K562 (cell line): Measurements from ENCODE around the gene POLR2A. TPM values are rescaled to one million over a fixed set of nuclear protein-coding genes. Genes with fewer than 3 reads are reported as not detected.

Source experiments
- ATAC-seq: fragments of 200-7000 bp; cut with Tn5 transposase; 3 replicates; pipeline ENCODE4 v1.9.1; 2020; ENCODE audit warnings: moderate library complexity
- BruUV-seq: library from RNA; stranded (reverse); fragments of 400-500 nt; replicated peaks from 2 replicates; lab custom pipeline; 2021; lab: Mats Ljungman, UMichigan
- CTCF ChIA-PET: fragments of 300-600 bp; formaldehyde crosslinking; extraction: SDS; loops from one replicate; lab custom pipeline; 2021; ENCODE audit warnings: low intra/inter-chr PET ratio; lab: Yijun Ruan, JAX
- POLR2A ChIA-PET: fragments of 300-600, 350-650 bp; sonication (Branson Sonifier 250); formaldehyde crosslinking; extraction: SDS; loops from one replicate; lab custom pipeline; 2021; ENCODE audit warnings: antibody characterized with exemption, inconsistent platforms; lab: Yijun Ruan, JAX
- DNase-seq, 4 experiments: peaks; one replicate each; pipeline versions ENCODE4 v3.0.0 to v3.0.0-alpha.2; 2011 to 2018; ENCODE audit warnings: low spot score in 3 of 4, mixed read lengths in 3 of 4; ENCODE audit errors: extremely low read depth in 1 of 4
- FAIRE-seq: peaks from 2 replicates; lab custom pipeline; 2011; peaks lifted over from hg19 to GRCh38; lab: Jason Lieb, UNC
- H2AFZ ChIP-seq: 2 replicates; pipeline ENCODE4 v1.6.0; 2011; ENCODE audit warnings: low read depth, low read length, control low read depth, inconsistent platforms
- H3K27ac ChIP-seq: fragments of 200-600 bp; 3 replicates; pipeline ENCODE4 v1.8.0; 2011; ENCODE audit warnings: low read depth, mild to moderate bottlenecking, control low read depth, inconsistent platforms, low read length, moderate library complexity, mixed read lengths; ENCODE audit errors: extremely low read depth
- H3K27me3 ChIP-seq, 2 experiments: fragments of 300-600 bp in 1 of 2; 2 replicates in 1 of 2; 3 replicates in 1 of 2; pipeline versions ENCODE4 v1.6.0 to v1.8.0; 2011; ENCODE audit warnings: inconsistent platforms in 2 of 2, low read length in 2 of 2, mild to moderate bottlenecking in 1 of 2, mixed read lengths in 1 of 2, moderate library complexity in 1 of 2; ENCODE audit not compliant: control insufficient read depth in 2 of 2, insufficient read depth in 2 of 2
- H3K36me3 ChIP-seq: fragments of 300-600 bp; 3 replicates; pipeline ENCODE4 v1.8.0; 2011; ENCODE audit warnings: mild to moderate bottlenecking, low read length, inconsistent platforms; ENCODE audit not compliant: control insufficient read depth, insufficient read depth
- H3K4me1 ChIP-seq, 2 experiments: fragments of 200-600 bp in 1 of 2; replicated peaks in 1 of 2; 2 replicates in 1 of 2; 3 replicates in 1 of 2; pipeline versions ENCODE4 v1.5.1 to v1.8.0; 2011; ENCODE audit warnings: inconsistent platforms in 2 of 2, low read length in 2 of 2, mild to moderate bottlenecking in 1 of 2, mixed read lengths in 1 of 2, moderate library complexity in 1 of 2; ENCODE audit not compliant: control insufficient read depth in 2 of 2, insufficient read depth in 2 of 2
- H3K4me2 ChIP-seq: 2 replicates; pipeline ENCODE4 v1.6.1; 2011; ENCODE audit warnings: low read length, control low read depth, inconsistent platforms, mixed read lengths; ENCODE audit not compliant: insufficient read depth
- H3K4me3 ChIP-seq: fragments of 200-600 bp; sonication (generic), shearing (Covaris generic); 2 replicates; pipeline ENCODE4 v1.5.1; 2016; ENCODE audit warnings: control low read depth, inconsistent platforms
- H3K79me2 ChIP-seq: fragments of 200-600 bp; 3 replicates; pipeline ENCODE4 v1.8.0; 2011; ENCODE audit warnings: low read length, inconsistent platforms; ENCODE audit not compliant: control insufficient read depth, insufficient read depth
- H3K9ac ChIP-seq, 2 experiments: 2 replicates each; pipeline versions ENCODE4 v1.6.0 to v1.6.1; 2011; ENCODE audit warnings: low read depth in 2 of 2, low read length in 2 of 2, control low read depth in 1 of 2, inconsistent platforms in 1 of 2, mild to moderate bottlenecking in 1 of 2, mixed read lengths in 1 of 2; ENCODE audit not compliant: insufficient read depth in 1 of 2
- H3K9me1 ChIP-seq: one replicate; pipeline ENCODE4 v1.6.0; 2011; ENCODE audit warnings: inconsistent platforms, mild to moderate bottlenecking, low read length, moderate library complexity; ENCODE audit not compliant: control insufficient read depth, insufficient read depth
- H3K9me3 ChIP-seq: replicated peaks from 2 replicates; pipeline ENCODE4 v1.5.1; 2011; ENCODE audit warnings: low read depth, low read length, inconsistent platforms; ENCODE audit not compliant: control insufficient read depth, insufficient read depth
- H4K20me1 ChIP-seq: replicated peaks from 2 replicates; pipeline ENCODE4 v1.6.1; 2011; ENCODE audit warnings: low read length, inconsistent platforms, mixed read lengths; ENCODE audit not compliant: control insufficient read depth, insufficient read depth
- BHLHE40 ChIP-seq: IDR thresholded peaks from 2 replicates; pipeline ENCODE4 v1.6.1; 2011; ENCODE audit warnings: low read length, improper control_type of control experiment
- NRF1 ChIP-seq, 2 experiments: fragments of 450-650 bp; IDR thresholded peaks in 1 of 2; conservative IDR thresholded peaks in 1 of 2; 2 replicates each; pipeline ENCODE4 v1.6.1; 2014; ENCODE audit warnings: mild to moderate bottlenecking in 2 of 2
- RCOR1 ChIP-seq, 2 experiments: IDR thresholded peaks; 2 replicates each; pipeline ENCODE4 v1.6.1; 2012; ENCODE audit warnings: low read depth in 2 of 2, low read length in 2 of 2, borderline replicate concordance in 1 of 2, improper control_type of control experiment in 1 of 2
- TOE1 ChIP-seq, 2 experiments: fragments of 450-650 bp in 1 of 2; sonication (generic) in 1 of 2; formaldehyde crosslinking in 1 of 2; IDR thresholded peaks; 2 replicates each; pipeline versions ENCODE4 v1.7.1 to v1.8.0; 2016 to 2022; ENCODE audit warnings: borderline replicate concordance in 2 of 2, mild to moderate bottlenecking in 2 of 2, antibody characterized with exemption in 1 of 2, inconsistent platforms in 1 of 2, low read depth in 1 of 2, missing genetic modification reagents in 1 of 2, moderate library complexity in 1 of 2
- ZNF707 ChIP-seq: fragments of 250-450 bp; sonication (Bioruptor Pico); conservative IDR thresholded peaks from 2 replicates; pipeline ENCODE4 v1.8.0; 2022; ENCODE audit warnings: inconsistent platforms, mild to moderate bottlenecking, moderate library complexity
- WGBS: fragments of 100-300 bp; shearing (Covaris generic); methylation state at CpG from one replicate; pipeline ENCODE4 v1.1.6; 2016; ENCODE audit warnings: low coverage, mixed read lengths; ENCODE audit not compliant: insufficient coverage; ENCODE audit errors: missing lambda C conversion rate; 5-methylcytosine and 5-hydroxymethylcytosine counted together
- in situ Hi-C: fragments of 300-500 bp; cut with MboI; formaldehyde crosslinking; loops from 4 replicates; pipeline ENCODE4 v1.15.0; 2018; ENCODE audit warnings: inconsistent platforms, mixed read lengths
- intact Hi-C: fragments of 100-400 bp; cut with micrococcal nuclease; formaldehyde crosslinking; loops from 2 replicates; pipeline ENCODE4 v1.14.2; 2022
- polyA plus RNA-seq, 8 experiments: library from polyadenylated mRNA; depleted of rRNA in 4 of 8; stranded (reverse) in 5 of 8; unstranded in 3 of 8; fragments of >200 nt; fragmentation: Nextera tagmentation in 2 of 8; fragmentation: Illumina TruSeq in 1 of 8; extraction: Ambion mirVana in 2 of 8; extraction: Trizol in 1 of 8; gene quantifications; 2 replicates each; pipeline versions ENCODE4 v1.2.1 to v1.2.3, GENCODE V29; 2011 to 2014; ENCODE audit warnings: inconsistent platforms in 1 of 8, missing spikeins in 1 of 8
- total RNA-seq, 7 experiments: library from RNA; depleted of rRNA in 6 of 7; stranded (reverse); fragments of >200 nt in 6 of 7; fragmentation: Illumina TruSeq in 2 of 7; extraction: Trizol in 2 of 7; gene quantifications; 2 replicates each; pipeline versions ENCODE4 v1.2.1 to v1.2.3, GENCODE V29; 2011 to 2021; ENCODE audit warnings: low replicate concordance in 1 of 7
- TF ChIP-seq, protein P1 (sequence below), 2 experiments: fragments of 450-650 bp in 1 of 2; IDR thresholded peaks; 2 replicates each; pipeline ENCODE4 v1.6.1; 2011 to 2017; ENCODE audit warnings: low read depth in 2 of 2, antibody characterized with exemption in 1 of 2, borderline replicate concordance in 1 of 2, low read length in 1 of 2, mild to moderate bottlenecking in 1 of 2, mixed read lengths in 1 of 2; ENCODE audit not compliant: control insufficient read depth in 1 of 2
- TF ChIP-seq, protein P2 (sequence below): fragments of 250-450 bp; sonication (Bioruptor Pico); IDR thresholded peaks from 2 replicates; pipeline ENCODE4 v1.5.0; 2021; ENCODE audit warnings: mild to moderate bottlenecking, borderline replicate concordance

POLR2A gene
- total and polyA plus RNA-seq, 9 of the 15 experiments (the other 6 are each of a cell fraction or from before 2014, with no cell fraction given) = 1.3 to 109 (median 12.4) TPM

- no peaks in the 10 kb centered on the region for H3K79me2 ChIP-seq
- no peaks in the 10 kb centered on the region for H3K9me3 ChIP-seq
- FAIRE-seq (peak; percentile 83), DNase-seq (peak; percentile 88 to 90 (median 90)), ATAC-seq (peak; percentile 94)
- in situ Hi-C loops = no loop called here
- H3K27ac ChIP-seq = peak within 1 kb of the TSS; percentile 30; the same call in 2 of the 3 replicates
- intact Hi-C loops = no loop called here
- 10% methylated on average over 22 of the region's 51 CpGs for WGBS
- no peaks in the 10 kb centered on the region for H4K20me1 ChIP-seq
- ChIA-PET POLR2A (interaction anchor here (0.6 to 1.7 kb wide), 6 partner anchors 10 to 235 kb away, joined by 3 to 7 read pairs (median 3); partner anchors contain the start of gene POLR2A), CTCF (no interaction called here)
- BruUV-seq = no TSS peak
- no peaks in the 10 kb centered on the region for H3K27me3 ChIP-seq
- H3K4me2 ChIP-seq = peak within 1 kb of the TSS; percentile 65
- peak within 1 kb of the TSS; percentile 86 for H2AFZ ChIP-seq
- peaks cover 3% of the 10 kb centered on the region for H3K9me1 ChIP-seq
- no peaks in the 10 kb centered on the region for H3K36me3 ChIP-seq
- peak within 1 kb of the TSS; percentile 35 for H3K4me3 ChIP-seq
- peak within 1 kb of the TSS; percentile 41 to 89; a peak in 3 of 4 replicates for H3K9ac ChIP-seq
- H3K4me1 ChIP-seq = peaks cover 15 to 46% of the 10 kb centered on the region in 2 experiments; a peak in 4 of 5 replicates
- TF ChIP-seq ZNF707 (CRISPR knock-in tag) = no peak
- TF ChIP-seq, protein P1, sequence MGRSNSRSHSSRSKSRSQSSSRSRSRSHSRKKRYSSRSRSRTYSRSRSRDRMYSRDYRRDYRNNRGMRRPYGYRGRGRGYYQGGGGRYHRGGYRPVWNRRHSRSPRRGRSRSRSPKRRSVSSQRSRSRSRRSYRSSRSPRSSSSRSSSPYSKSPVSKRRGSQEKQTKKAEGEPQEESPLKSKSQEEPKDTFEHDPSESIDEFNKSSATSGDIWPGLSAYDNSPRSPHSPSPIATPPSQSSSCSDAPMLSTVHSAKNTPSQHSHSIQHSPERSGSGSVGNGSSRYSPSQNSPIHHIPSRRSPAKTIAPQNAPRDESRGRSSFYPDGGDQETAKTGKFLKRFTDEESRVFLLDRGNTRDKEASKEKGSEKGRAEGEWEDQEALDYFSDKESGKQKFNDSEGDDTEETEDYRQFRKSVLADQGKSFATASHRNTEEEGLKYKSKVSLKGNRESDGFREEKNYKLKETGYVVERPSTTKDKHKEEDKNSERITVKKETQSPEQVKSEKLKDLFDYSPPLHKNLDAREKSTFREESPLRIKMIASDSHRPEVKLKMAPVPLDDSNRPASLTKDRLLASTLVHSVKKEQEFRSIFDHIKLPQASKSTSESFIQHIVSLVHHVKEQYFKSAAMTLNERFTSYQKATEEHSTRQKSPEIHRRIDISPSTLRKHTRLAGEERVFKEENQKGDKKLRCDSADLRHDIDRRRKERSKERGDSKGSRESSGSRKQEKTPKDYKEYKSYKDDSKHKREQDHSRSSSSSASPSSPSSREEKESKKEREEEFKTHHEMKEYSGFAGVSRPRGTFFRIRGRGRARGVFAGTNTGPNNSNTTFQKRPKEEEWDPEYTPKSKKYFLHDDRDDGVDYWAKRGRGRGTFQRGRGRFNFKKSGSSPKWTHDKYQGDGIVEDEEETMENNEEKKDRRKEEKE (IDR thresholded peaks at IDR 0.05; ENCODE audit: borderline replicate concordance in 1 of 2, control insufficient read depth in 1 of 2, low read depth in 2 of 2, low read length in 1 of 2) = no peak
- TF ChIP-seq NRF1 (conservative IDR thresholded peaks at IDR 0.05 in 1 of 2, IDR thresholded peaks at IDR 0.05 in 1 of 2) = peak; percentile 61 to 70
- TF ChIP-seq, protein P2, sequence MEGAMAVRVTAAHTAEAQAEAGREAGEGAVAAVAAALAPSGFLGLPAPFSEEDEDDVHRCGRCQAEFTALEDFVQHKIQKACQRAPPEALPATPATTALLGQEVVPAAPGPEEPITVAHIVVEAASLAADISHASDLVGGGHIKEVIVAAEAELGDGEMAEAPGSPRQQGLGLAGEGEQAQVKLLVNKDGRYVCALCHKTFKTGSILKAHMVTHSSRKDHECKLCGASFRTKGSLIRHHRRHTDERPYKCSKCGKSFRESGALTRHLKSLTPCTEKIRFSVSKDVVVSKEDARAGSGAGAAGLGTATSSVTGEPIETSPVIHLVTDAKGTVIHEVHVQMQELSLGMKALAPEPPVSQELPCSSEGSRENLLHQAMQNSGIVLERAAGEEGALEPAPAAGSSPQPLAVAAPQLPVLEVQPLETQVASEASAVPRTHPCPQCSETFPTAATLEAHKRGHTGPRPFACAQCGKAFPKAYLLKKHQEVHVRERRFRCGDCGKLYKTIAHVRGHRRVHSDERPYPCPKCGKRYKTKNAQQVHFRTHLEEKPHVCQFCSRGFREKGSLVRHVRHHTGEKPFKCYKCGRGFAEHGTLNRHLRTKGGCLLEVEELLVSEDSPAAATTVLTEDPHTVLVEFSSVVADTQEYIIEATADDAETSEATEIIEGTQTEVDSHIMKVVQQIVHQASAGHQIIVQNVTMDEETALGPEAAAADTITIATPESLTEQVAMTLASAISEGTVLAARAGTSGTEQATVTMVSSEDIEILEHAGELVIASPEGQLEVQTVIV = no peak
- TF ChIP-seq RCOR1 (IDR thresholded peaks at IDR 0.05; ENCODE audit: borderline replicate concordance in 1 of 2, low read depth in 2 of 2, low read length in 2 of 2) = peak in 1 of 2 experiments; percentile 39; a peak in 1 of 4 replicates
- no peak for TF ChIP-seq BHLHE40
- TF ChIP-seq TOE1 (IDR thresholded peaks at IDR 0.05; ENCODE audit: borderline replicate concordance) = no peak
- no peak for TF ChIP-seq TOE1 (CRISPR knock-in tag; IDR thresholded peaks at IDR 0.05; ENCODE audit: borderline replicate concordance, low read depth)
Observed at GRCh38 chr17:7444682-7445618, 39.2 kb upstream of the POLR2A start, which contains the start of gene CHRNB1. Gene CHRNB1, plus strand, starts transcription at chr17:7445061. Its CDS starts 67 bp downstream, at chr17:7445128.
